Neural cell (in vitro differentiated cells): Measurements from ENCODE around the gene TXNL4A. TPM values are rescaled to one million over a fixed set of nuclear protein-coding genes. Genes with fewer than 3 reads are reported as not detected.

Source experiments
- H2AFZ ChIP-seq: fragments of 200-600, 300-800 bp; sonication (generic), shearing (Covaris generic); 2 replicates; pipeline ENCODE4 v1.6.0; 2014; ENCODE audit warnings: low read depth, mild to moderate bottlenecking, antibody characterized with exemption, low read length, moderate library complexity
- H3F3A ChIP-seq: fragments of 200-600 bp; shearing (Covaris generic); 2 replicates; pipeline ENCODE4 v1.6.1; 2016; ENCODE audit warnings: mild to moderate bottlenecking, moderate library complexity, mixed read lengths, antibody characterized with exemption, low read length; ENCODE audit not compliant: insufficient read depth, poor library complexity, severe bottlenecking
- H3K27ac ChIP-seq: fragments of 200-600, 300-800 bp; sonication (generic), shearing (Covaris generic); 2 replicates; pipeline ENCODE4 v1.5.1; 2014; ENCODE audit warnings: mild to moderate bottlenecking, low read length, moderate library complexity
- H3K27me3 ChIP-seq: fragments of 300-800, 200-600 bp; sonication (generic), shearing (Covaris generic); 2 replicates; pipeline ENCODE4 v1.6.0; 2014; ENCODE audit warnings: mild to moderate bottlenecking, low read depth, low read length, moderate library complexity; ENCODE audit not compliant: insufficient read depth
- H3K36me3 ChIP-seq: fragments of 300-800, 200-600 bp; sonication (generic), shearing (Covaris generic); 2 replicates; pipeline ENCODE4 v1.5.1; 2014; ENCODE audit warnings: mild to moderate bottlenecking, antibody characterized with exemption, low read length, moderate library complexity; ENCODE audit not compliant: insufficient read depth
- H3K4me2 ChIP-seq: fragments of 300-800, 200-600 bp; sonication (generic), shearing (Covaris generic); 2 replicates; pipeline ENCODE4 v1.6.0; 2014; ENCODE audit warnings: mild to moderate bottlenecking, low read length
- H3K4me3 ChIP-seq: fragments of 300-800, 200-600 bp; sonication (generic), shearing (Covaris generic); 2 replicates; pipeline ENCODE4 v1.5.1; 2014; ENCODE audit warnings: mild to moderate bottlenecking, low read length, moderate library complexity
- H3K79me2 ChIP-seq: fragments of 200-600 bp; shearing (Covaris generic); replicated peaks from 2 replicates; pipeline ENCODE4 v1.6.0; 2014; ENCODE audit warnings: mild to moderate bottlenecking, low read length, moderate library complexity; ENCODE audit not compliant: insufficient read depth
- H3K9ac ChIP-seq: fragments of 300-800, 200-600 bp; sonication (generic), shearing (Covaris generic); 2 replicates; pipeline ENCODE4 v1.6.1; 2016; ENCODE audit warnings: mild to moderate bottlenecking, low read length, mixed read lengths
- H3K9me2 ChIP-seq: fragments of 200-600 bp; shearing (Covaris generic); 2 replicates; pipeline ENCODE4 v1.6.1; 2016; ENCODE audit warnings: mild to moderate bottlenecking, low read length, mixed read lengths; ENCODE audit not compliant: insufficient read depth
- H3K9me3 ChIP-seq: fragments of 200-600, 300-800 bp; sonication (generic), shearing (Covaris generic); 2 replicates; pipeline ENCODE4 v1.6.1; 2016; ENCODE audit warnings: mild to moderate bottlenecking, mixed run types, low read length, moderate library complexity, mixed read lengths
- H4K20me1 ChIP-seq: fragments of 200-600 bp; shearing (Covaris generic); 2 replicates; pipeline ENCODE4 v1.6.1; 2016; ENCODE audit warnings: mild to moderate bottlenecking, mixed run types; ENCODE audit not compliant: insufficient read depth
- EP300 ChIP-seq: fragments of 450-650 bp; conservative IDR thresholded peaks from 2 replicates; pipeline ENCODE4 v1.6.1; 2014; ENCODE audit warnings: antibody characterized with exemption, mild to moderate bottlenecking, moderate library complexity; ENCODE audit not compliant: poor library complexity, severe bottlenecking
- EZH2 ChIP-seq: fragments of 200-600, 300-800 bp; shearing (Covaris generic), sonication (generic); IDR thresholded peaks from 2 replicates; pipeline ENCODE4 v1.6.1; 2014; ENCODE audit warnings: antibody characterized with exemption, low read length, borderline replicate concordance, mild to moderate bottlenecking; ENCODE audit not compliant: insufficient read depth, poor library complexity, severe bottlenecking
- MXI1 ChIP-seq: fragments of 450-650 bp; conservative IDR thresholded peaks from 2 replicates; pipeline ENCODE4 v1.6.1; 2014; ENCODE audit warnings: antibody characterized with exemption, mild to moderate bottlenecking; ENCODE audit not compliant: poor library complexity, severe bottlenecking
- POLR2AphosphoS5 ChIP-seq: IDR thresholded peaks from 2 replicates; pipeline ENCODE4 v1.6.1; 2012
- RAD21 ChIP-seq: fragments of 450-650 bp; conservative IDR thresholded peaks from 2 replicates; pipeline ENCODE4 v1.6.1; 2014; ENCODE audit warnings: antibody characterized with exemption, mild to moderate bottlenecking, moderate library complexity
- REST ChIP-seq: IDR thresholded peaks from 2 replicates; pipeline ENCODE4 v1.6.1; 2012; ENCODE audit warnings: borderline replicate concordance
- SMC3 ChIP-seq: fragments of 450-650 bp; conservative IDR thresholded peaks from 2 replicates; pipeline ENCODE4 v1.6.1; 2014; ENCODE audit warnings: antibody characterized with exemption, mild to moderate bottlenecking, moderate library complexity; ENCODE audit not compliant: poor library complexity
- TAF1 ChIP-seq: IDR thresholded peaks from 2 replicates; pipeline ENCODE4 v1.6.1; 2012; ENCODE audit warnings: low read depth
- polyA plus RNA-seq: library from polyadenylated mRNA; depleted of rRNA; stranded (reverse); fragments of >200 nt; gene quantifications from 2 replicates; pipeline ENCODE4 v1.2.3, GENCODE V29; 2014
- TF ChIP-seq, protein P1 (sequence below): fragments of 450-650 bp; IDR thresholded peaks from 2 replicates; pipeline ENCODE4 v1.5.1; 2014; ENCODE audit warnings: antibody characterized with exemption, mild to moderate bottlenecking, moderate library complexity; ENCODE audit not compliant: poor library complexity, severe bottlenecking

Gene TXNL4A
- polyA plus RNA-seq, 1 donor from 2014 or later, result 163 TPM

GRCh38 chr18:79949697-79950487, 38.5 kb downstream of the TXNL4A start:
- no peak overlapping the region for H3K27ac ChIP-seq
- peaks cover 4% of the 10 kb centered on the region for H4K20me1 ChIP-seq
- no peaks in the 10 kb centered on the region for H3F3A ChIP-seq
- no peaks in the 10 kb centered on the region for H3K9me2 ChIP-seq
- H3K79me2 ChIP-seq, result peaks cover 39% of the 10 kb centered on the region
- no peaks in the 10 kb centered on the region for H3K27me3 ChIP-seq
- TF ChIP-seq POLR2AphosphoS5 (no peak), TAF1 (no peak), EP300 (no peak), EZH2 (no peak), RAD21 (no peak), SMC3 (no peak), MXI1 (no peak), REST (no peak)
- TF ChIP-seq, protein P1, sequence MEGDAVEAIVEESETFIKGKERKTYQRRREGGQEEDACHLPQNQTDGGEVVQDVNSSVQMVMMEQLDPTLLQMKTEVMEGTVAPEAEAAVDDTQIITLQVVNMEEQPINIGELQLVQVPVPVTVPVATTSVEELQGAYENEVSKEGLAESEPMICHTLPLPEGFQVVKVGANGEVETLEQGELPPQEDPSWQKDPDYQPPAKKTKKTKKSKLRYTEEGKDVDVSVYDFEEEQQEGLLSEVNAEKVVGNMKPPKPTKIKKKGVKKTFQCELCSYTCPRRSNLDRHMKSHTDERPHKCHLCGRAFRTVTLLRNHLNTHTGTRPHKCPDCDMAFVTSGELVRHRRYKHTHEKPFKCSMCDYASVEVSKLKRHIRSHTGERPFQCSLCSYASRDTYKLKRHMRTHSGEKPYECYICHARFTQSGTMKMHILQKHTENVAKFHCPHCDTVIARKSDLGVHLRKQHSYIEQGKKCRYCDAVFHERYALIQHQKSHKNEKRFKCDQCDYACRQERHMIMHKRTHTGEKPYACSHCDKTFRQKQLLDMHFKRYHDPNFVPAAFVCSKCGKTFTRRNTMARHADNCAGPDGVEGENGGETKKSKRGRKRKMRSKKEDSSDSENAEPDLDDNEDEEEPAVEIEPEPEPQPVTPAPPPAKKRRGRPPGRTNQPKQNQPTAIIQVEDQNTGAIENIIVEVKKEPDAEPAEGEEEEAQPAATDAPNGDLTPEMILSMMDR, result no peak
- no peak overlapping the region for H2AFZ ChIP-seq
- H3K9me3 ChIP-seq, result no peaks in the 10 kb centered on the region
- no peaks in the 10 kb centered on the region for H3K36me3 ChIP-seq
- H3K4me2 ChIP-seq, result peak overlapping the region; percentile 84
- H3K4me3 ChIP-seq, result peak overlapping the region; percentile 87
- peak overlapping the region; percentile 85 for H3K9ac ChIP-seq

DNA sequence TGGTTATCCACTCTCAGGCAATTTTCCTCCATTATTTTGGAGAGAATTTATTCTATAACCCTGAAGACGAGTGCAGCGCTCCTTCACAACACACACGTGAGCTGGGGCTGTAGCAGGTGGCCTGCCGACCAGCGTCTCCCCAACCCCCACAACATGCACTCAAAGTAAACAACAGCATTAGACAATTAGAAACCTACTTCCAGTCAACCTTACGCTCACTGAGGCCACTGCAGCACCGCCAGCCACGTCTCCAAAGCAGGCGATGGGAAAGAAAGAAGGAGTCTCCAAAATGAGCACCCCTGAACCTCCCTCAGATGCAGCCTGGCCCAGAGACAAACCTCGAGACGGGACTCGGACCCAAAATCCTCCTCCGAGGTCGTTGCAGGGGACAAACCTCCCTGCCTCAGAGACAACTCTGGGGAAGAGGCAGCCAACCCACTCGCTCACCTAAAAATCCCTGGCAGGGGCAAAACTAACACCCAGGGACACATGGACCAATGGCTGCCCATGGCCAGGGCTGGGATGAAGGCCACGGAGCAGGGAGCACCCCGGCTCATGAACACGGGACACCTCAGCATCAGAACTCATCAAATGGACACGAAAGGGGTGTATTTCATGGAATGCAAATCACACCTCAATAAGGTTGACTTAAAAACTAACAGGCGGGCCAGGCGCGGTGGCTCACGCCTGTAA, 39.5 kb downstream of the TXNL4A start:
- Histone ChIP-seq H3K9me3 (no peaks in the 10 kb centered on the region), H3K27ac (no peak overlapping the region), H3K27me3 (no peaks in the 10 kb centered on the region), H3K79me2 (peaks cover 40% of the 10 kb centered on the region), H3K4me3 (peak overlapping the region; percentile 25), H3K4me2 (no peak overlapping the region), H2AFZ (no peak overlapping the region), H3K9ac (no peak overlapping the region), H3K9me2 (no peaks in the 10 kb centered on the region), H4K20me1 (peaks cover 4% of the 10 kb centered on the region), H3F3A (no peaks in the 10 kb centered on the region), H3K36me3 (no peaks in the 10 kb centered on the region)
- TF ChIP-seq TAF1, result no peak
- no peak for TF ChIP-seq EZH2
- no peak for TF ChIP-seq SMC3
- no peak for TF ChIP-seq EP300
- TF ChIP-seq REST, result no peak
- TF ChIP-seq, protein P1, result no peak
- TF ChIP-seq RAD21, result no peak
- no peak for TF ChIP-seq POLR2AphosphoS5
